ENCODE data around the gene ESYT2.

The ESYT2 gene

GRCh38 chr7:158687406-158687805, 141.9 kb downstream of the ESYT2 start:
- no peak for DNase-seq

DNA sequence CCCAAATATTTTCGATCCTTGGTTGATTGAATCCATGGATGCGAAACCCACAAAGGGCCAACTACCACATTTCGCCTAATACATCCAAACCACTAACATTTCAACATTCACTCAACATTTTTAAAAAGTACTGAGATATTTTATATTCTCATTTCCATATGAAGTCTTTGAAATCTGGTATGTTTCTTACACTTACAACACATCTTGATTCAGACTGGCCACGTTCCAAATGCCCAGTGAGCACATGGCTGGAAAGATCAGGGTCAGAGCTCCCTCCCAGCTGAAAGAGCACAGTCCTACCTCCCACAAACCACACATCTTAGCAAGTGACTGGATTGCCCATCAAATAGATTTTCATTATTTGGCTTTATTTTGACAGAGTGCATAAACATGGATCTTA, 143.6 kb downstream of the ESYT2 start:
- no peak for DNase-seq

GRCh38 chr7:158684329-158684728, 145.0 kb downstream of the ESYT2 start:
- DNase-seq = no peak

DNA sequence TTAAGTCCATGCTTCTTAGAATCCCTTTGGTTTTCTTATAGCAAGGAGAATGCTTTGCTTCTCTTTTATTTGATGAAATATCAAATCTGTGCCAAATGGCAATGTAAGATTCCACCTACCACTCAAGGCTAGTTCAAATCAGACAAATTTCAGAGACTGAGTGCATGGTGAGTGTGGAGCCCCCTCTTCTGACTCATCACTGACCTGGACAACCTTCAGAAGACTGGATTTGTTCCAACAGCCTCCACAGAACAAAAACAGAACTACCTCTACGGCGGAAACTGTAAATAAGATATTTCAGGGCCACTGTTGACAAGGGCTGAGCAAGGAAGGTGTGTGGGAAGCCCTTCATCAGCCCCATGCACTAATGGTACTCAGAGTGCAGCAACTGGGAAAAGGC, 145.8 kb downstream of the ESYT2 start:
- no peak for DNase-seq

GRCh38 chr7:158682456-158682855, 146.9 kb downstream of the ESYT2 start:
- DNase-seq = no peak

Measured in NCI-H187 treated with DMSO at 0.1 percent for 48 hours (cell line).